Right forelimb (tissue), 1 donor: ENCODE data around the gene CPSF4.
"Not testable (repeated sequence)": the region's sequence is repeated elsewhere in the genome, so short reads cannot be mapped to it uniquely, and the experiment has no call there.

Source experiments
- DNase-seq: peaks from one replicate; pipeline ENCODE4 v3.0.0-alpha.2; 2018

CPSF4 gene

DNA sequence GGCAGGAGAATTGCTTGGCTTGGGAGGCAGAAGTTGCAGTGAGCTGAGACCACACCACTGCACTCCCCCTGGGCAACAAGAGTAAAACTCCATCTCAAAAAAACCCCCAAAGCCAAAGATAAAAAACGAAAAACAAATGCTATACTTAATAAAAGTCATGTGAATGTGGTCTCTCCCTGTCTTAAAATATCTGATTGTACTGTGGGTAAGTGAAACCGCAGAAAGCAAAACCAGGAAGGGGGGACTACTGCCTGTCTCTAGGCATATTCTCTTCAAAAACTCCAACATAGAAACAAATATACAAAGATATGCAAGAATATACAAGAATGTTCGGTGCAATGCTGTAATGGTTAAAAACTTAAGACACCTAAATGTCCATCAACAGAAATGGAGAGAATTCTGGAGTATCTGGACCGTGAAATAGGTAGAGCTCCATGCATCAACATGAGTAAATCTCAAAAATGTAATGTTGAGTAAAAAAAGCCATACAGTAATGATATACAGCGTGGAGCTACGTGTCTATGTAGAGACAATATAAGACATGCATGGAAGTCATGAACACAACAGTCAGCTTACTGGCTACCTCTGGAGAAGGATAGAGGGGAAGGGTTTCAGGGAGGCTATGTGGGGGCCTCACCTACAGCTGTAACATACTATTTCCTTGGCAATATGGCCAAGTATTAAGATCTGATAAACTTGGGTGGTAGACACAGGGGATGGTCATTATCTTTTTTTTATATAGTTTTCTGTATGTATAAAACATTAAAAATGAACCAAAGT, 59.2 kb downstream of the CPSF4 start:
- DNase-seq, result no peak

- no peak for DNase-seq
These were observed 59.8 kb downstream of the CPSF4 start for GRCh38 chr7:99498546-99498944.

DNA sequence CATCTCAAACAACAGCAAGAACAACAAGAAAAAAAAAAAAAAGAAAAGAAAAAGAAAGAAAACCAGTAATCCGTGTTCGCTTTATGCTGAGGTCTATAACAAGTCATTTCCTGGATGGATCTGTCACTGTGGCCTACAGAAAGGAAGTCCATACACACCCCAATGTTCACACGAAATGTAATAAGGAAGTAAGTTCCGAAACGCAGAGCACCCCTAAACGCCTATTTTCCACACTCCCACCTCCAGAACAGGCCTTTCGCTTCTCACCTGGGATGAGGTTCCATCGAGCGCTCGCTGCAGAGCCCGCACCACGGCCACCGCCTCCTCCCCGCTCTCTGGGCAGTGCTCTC, 60.6 kb downstream of the CPSF4 start:
- DNase-seq, result no peak

- DNase-seq, result peak; percentile 93
These were observed 61.2 kb downstream of the CPSF4 start, which contains the start of gene ZNF394 for GRCh38 chr7:99499721-99500636. ZNF394 (minus strand) TSS chr7:99500281; CDS start chr7:99500093, 188 bp downstream.

DNA sequence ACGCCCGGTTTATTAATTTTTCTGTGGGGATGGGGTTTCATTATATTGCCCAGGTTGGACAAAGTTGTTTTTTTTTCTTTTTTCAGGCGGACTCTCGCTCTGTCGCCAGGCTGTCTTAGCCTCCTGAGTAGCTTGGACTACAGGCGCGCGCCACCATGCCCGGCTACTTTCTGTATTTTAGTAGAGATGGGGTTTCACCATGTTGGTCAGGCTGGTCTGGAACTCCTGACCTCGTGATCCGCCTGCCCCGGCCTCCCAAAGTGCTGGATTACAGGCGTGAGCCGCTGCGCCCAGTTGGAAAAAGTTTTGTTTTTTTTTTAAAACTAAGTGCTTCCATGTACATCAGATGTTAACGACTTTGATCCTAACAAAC, 61.9 kb downstream of the CPSF4 start:
- DNase-seq, result no peak

- DNase-seq, result not testable (repeated sequence)
These were observed 62.5 kb downstream of the CPSF4 start for GRCh38 chr7:99501236-99501635.

GRCh38 chr7:99504281-99504602, 65.5 kb downstream of the CPSF4 start:
- DNase-seq, result no peak

DNA sequence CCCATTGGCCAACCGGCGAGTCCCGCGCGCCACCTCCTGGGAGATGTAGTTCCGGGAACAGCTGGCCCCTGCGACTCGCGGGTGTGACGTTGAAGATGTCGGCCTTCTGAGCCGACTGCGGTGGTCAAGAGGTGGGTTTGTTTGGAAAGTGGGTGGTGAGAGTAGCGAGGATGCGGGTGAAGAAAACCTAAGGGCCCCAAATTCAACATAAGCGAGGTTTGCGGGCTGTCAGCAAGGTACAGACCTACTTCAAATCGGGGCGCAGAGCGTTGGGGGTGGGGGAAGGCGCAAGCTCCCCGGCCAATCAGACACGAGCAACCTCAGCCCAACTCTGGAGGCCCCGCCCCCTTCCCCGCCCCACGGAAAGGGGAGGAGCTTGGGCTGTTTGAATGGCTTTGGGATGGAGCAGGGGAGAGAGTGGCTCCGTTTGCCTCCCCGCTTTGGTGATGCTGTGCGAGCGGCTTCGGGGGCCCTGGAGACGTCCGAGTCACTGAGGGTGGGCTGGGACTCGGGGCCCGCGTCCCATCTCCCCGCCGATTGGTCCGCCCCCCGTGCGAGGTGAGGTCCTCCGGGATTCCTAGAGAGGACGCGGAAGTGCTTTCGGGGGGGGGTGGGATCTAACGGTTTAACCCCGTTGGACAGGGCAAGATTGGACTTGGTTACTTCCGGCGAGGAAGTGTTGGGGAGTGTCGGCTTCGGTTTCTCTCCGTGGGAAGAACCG, 66.0 kb downstream of the CPSF4 start, which contains the start of gene ZKSCAN5:
TSS of gene ZKSCAN5 (plus strand) at position 60 of the 721 bp plus-strand sequence. CDS start 1,383 bp downstream, outside the sequence.
- DNase-seq, result peak; percentile 99

GRCh38 chr7:99505324-99505662, 66.5 kb downstream of the CPSF4 start:
- no peak for DNase-seq
